GM21367 (cell line): ENCODE results near the gene ZNF750.

Source experiments
- ATAC-seq: cut with Tn5 transposase; IDR thresholded peaks from one replicate; pipeline ENCODE4 v1.9.1; 2021; ENCODE audit not compliant: unreplicated experiment

ZNF750 gene

GRCh38 chr17:82873521-82873920 lies 33.7 kb upstream of the ZNF750 start:
- ATAC-seq, result no peak

DNA sequence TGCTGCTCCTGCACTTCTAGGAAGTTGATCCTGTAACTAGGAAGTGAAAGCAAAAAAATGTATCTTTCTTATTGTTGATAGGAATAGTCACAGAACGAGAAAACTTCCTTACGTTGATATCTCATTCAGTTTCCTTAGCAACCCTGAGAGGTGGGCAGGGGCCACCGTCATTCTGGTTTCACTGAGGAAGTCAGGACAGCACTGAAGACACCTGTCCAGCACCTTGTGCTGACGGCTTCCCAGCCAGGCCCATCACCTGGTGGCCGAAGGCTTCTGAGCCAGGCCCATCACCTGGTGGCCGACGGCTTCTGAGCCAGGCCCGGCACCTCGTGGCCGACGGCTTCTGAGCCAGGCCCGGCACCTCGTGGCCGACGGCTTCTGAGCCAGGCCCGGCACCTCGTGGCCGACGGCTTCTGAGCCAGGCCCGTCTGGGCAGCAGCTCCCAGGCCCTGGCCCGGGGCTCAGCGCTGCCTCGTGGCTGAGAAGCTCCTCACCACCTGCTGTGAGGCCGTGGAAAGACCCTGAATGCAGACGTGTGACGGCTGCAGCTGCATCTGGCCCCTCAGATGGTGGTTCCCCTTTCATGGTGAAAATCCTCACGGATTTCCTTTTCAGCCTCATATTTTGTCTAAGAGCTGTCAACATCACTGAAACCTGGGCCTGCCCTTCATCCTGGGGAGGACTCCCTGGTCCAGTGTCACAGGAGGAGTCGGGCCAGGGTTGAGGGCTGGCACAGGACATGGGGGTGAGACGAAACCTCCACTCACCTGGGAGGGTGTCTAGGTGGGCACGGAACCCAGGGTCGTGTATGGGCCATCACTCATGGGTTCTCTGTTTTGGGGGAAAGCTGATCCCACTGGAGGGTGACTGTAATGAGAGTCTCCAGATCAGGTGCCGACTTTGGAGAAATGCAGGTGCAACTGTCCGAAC lies 33.0 kb upstream of the ZNF750 start:
- ATAC-seq, result no peak

DNA sequence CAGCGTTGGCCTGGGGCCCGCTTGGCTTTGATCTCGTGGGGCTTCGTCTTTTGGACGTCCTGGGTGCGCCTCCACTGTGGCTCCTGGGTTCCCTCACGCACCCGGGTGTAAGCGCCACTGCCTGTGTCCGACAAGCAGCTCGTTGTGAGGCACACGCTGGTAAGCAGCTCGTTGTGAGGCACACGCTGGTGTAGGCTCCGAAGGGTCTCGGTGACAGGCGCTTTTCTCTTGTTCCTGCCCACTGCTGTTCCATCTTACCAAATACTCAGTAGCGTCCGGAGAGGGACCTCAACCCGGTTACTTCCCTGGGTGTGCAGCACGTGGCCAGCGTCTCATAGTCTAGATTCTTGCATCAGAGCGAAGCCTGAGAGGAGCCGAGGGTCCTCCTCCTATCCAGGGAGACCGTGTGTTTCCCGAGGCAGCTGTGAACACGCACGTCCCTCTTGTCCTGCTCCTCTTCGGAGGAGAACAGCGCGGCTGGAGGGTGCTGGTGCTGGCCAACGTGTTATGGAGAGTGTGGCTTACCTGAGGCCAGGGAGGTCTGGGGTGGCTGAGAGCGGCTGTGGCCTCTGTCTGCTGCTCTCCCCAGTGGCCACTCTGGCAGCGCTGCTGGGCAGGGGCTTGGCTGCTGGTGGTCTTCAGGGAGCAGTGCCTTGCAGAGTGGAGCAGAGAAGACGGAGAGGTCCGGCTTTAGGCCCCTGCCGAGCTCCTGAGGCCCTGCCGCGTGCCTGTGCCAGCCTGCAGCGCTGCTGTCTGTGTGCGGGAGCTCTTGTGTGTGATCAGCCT lies 32.1 kb upstream of the ZNF750 start:
- ATAC-seq, result no peak

DNA sequence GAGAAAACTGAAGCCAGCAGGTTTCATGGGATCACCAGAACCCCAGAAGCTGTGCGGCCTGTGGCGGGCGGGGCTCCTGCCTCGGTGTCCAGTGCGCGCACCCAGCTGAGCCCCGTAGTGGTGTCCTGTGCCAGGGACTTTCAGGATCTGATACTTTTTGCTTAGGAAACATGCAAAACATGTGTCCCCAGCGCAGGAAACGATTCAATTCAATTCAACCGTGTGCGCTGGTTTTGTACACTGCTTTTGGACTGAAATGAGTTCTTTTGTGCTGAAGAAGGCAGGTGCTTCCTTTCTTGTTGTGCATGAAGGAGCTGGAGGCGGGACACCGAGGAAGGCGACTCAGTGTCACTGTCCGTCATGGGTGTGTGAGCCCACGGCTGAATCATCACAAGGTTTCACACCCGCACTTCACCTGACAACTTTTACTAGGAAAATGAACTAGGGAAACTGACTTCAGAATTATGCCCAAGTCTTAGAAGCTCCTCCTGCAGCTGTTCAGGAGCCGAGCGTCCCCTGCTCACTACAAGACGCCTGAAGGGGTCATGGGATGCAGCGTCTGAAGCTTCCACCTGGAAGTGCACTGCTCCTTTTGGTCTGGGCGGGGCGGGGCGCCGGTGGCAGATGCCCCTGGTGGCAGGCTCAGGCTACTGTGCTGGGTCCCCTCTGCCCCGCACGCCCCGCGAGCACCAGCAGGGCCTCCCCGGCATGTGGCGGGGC lies 31.4 kb upstream of the ZNF750 start:
- ATAC-seq, result peak; percentile 50

GRCh38 chr17:82870541-82870940 lies 30.7 kb upstream of the ZNF750 start:
- ATAC-seq, result no peak

DNA sequence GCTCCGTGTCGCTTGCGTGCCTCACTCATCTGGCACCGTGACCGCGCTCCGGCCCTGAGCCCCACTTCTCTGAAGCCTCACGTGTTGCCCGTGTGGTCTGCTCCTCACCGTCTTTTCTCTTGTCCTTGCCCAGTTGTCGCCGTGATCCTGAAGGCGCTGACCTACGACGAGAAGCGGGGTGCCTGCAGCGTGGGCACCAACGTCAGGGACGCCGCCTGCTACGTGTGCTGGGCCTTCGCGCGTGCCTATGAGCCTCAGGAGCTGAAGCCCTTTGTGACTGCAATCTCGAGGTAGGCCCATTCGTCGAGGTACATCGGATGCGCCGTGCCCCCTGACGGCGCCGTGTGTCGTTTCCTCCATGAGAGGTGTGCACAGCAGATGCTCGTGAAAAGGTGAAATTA lies 30.3 kb upstream of the ZNF750 start:
- no peak for ATAC-seq

DNA sequence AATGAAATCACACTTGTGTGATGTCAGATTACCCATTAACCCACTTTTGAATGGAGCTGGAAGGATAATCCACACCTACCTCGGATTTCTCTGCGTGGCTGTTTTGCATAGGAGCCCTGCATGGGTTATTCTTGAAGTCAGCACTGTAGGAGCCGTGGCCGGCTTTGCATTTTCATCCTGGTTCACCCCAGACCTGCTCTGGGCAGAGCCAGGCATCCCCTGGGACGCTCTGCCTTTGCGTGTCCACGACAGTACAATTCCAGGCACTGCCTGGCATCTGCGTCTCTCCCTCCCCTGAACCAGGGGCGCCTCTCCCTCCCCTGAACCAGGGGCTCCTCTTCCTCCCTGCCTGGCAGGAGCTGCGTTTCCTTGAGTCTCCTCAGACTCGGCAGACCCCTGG lies 29.7 kb upstream of the ZNF750 start:
- ATAC-seq, result no peak

DNA sequence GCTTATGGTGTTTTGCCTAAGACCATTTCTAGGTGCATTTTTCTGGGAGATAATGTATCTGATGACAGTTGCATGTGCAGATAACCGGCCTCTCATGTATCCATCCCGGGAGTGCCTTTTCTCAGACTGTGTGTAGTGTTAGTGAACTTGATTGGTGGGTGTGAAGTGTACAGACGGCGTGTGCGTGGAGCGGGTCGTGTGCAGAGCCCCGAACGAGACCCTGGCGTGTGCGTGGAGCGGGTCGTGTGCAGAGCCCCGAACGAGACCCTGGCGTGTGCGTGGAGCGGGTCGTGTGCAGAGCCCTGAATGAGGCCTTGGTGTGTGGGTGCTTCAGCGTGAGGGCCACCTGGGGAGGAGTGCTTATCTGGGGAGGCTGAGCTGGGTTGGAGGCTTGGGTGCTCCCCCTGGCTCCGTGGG lies 28.9 kb upstream of the ZNF750 start:
- ATAC-seq, result no peak

DNA sequence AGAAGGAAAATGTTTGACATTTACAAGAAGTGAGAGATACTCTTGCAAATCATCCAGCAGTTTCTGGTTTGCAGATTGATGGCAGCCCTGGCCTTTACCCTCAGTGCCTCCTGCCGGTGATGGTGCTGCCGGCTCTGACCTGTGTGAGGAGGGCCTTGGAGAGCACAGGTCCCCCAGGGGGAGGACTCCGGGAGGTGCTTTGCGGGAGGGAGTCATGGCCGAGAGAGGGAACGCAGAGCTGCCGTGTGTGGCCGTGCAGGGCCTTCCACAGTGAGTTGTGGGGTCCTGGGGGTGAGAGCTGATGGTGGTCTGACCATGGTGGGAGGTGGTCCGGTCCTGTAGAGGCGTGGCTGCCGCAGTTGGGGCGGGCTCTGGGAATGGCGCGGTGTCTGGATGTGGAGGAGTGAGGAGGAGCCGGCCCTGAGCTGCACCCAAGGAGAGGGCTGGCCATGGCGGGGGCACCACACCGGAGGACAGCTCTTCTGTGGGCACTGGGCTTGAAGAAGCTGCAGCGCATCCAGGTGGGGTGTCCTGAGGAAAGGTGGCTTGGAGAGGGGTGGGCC lies 28.0 kb upstream of the ZNF750 start:
- no peak for ATAC-seq

DNA sequence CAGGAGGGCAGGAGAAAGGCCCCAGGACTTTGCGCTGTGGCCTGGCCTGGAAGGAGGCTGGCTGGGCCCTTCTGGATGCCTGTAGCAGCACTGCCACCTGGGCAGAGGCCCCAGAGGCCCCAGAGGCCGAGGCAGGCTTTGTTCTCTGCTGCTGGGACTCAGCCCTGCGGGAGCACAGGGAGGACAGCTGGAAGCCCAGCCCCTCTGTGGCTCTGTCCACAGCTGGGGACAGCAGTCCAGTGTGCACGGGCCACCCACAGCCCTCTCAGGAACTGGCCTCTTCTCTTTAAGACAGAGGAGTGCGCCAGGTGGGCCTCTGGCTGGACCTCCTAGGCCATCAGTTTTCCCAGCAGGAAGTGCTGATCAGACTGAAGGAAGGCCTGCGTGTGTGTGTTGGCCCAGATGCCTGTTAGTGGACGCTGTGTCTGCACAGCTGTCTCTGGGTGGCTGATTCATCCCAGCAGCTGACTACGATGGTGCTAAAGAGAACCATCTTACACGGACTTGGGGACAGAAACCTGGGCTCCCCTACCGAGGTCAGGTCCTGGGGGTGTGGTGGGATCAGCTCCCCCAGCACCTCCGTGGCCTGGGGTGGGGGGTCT lies 26.9 kb upstream of the ZNF750 start:
- ATAC-seq, result no peak

DNA sequence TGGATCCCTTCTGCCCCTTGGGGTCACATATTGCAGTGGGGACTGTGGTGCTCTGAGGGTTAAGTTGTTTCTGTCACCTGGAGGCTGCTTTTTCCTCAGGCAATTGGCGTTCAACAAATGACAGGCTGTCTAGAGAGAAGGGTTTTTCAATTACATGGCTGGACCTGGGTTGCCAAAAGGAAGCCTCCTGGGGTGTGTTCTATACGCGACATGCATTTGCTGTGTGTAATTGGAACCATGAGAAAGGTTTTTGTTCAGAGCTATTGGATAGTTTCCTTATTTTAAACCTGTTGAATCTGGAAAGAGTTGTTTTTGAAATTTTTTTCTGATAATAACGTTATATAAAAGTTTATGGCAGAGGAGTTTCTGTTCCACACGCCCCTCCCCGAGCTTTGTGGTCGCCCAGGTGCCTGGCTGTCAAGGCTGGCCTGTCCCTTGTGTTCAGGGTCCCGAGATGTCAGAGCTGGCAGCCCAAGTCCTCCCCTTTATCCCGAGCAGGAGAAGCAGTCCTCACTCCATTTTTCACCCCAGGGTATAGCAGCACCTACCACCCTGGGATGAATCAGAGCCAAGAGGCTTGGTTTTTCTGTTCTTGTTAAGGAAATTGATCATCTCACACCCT lies 26.1 kb upstream of the ZNF750 start:
- ATAC-seq, result no peak

- ATAC-seq, result no peak
Measured at GRCh38 chr17:82865274-82865673, 25.5 kb upstream of the ZNF750 start.

DNA sequence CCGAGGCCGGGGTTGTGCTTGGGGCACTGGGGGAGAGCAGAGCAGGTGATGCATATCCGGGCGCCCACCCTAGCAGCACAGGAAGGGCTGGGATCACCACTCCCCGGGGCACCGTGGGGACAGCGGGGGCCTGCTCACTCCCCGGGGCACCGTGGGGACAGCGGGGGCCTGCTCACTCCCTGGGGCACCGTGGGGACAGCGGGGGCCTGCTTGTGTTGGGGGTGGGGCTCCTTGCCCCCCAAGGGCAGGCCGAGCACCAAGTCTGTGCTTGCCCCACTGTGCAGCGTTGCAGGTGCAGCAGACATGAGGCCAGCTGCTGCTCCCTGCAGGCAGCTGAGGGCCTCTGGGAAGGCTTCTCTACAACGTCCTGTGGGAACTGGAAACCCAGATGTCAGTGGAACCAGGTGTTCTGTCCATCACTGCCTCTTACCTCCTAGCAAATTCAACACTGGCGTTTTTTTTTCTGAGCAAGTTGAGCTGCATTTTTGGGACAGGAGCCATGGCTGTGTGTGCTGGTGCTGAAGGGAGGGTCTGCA lies 25.0 kb upstream of the ZNF750 start:
- no peak for ATAC-seq

GRCh38 chr17:82863941-82864712 lies 24.3 kb upstream of the ZNF750 start:
- peak; percentile 69 for ATAC-seq

GRCh38 chr17:82863383-82863940 lies 23.6 kb upstream of the ZNF750 start:
- ATAC-seq, result no peak

DNA sequence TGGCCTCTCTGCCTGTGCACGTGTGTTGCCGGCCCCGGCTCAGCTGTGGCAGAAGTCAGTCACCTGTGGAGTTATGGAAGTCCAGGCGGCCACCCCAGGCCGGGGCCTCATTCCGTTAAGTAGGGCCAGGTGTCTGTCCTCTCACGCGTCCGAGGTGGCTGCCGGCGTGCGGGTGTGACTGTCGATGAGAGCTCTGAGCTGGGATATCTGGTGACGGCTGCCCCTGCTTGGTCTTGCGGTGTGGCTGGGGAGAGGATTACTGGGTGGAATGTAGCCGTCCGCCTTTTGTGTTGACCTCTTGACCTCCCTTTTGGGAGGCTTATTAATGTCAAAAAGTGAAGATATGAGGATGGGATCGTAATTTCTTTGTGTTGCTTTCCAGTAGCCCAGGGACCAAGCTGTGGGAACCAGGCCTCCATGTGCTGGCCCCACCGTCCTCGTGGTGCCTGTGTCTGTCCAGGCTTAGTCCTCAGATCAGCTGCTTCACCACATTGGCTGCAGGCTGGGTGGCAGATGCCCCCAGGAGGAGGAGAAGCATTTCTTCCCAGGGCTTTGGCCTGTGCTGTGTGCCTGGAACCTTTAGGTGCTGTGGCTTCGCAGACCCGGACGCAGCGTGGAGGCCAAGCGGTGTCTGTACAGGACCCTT lies 23.0 kb upstream of the ZNF750 start:
- ATAC-seq, result no peak

DNA sequence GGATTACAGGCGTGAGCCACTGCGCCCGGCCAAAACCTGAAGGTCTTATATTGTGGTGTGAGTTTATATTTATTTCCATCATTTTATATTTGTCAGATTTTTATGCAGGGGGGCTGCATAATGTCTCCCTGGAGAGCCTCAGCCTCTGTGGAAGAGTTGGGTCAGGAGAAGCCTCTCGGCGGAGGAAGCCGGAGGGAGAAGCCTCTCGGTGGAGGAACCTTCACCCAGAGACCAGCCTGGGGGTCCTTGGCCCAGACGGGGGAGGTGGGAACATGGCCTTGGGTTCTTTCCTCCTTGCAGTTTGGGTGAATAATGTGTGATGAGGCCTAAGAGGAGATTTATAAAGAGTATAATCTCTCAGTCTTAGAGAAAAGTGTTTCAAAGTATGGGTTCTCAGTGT lies 22.4 kb upstream of the ZNF750 start:
- no peak for ATAC-seq

GRCh38 chr17:82861393-82861775 lies 21.6 kb upstream of the ZNF750 start:
- ATAC-seq, result no peak
